Measurements from ENCODE around the gene HES2.

GRCh38 chr1:6461051-6461530 is 41.4 kb upstream of the HES2 start:
- no peak for TF ChIP-seq POLR2A (IDR thresholded peaks at IDR 0.05; ENCODE audit: low read depth, low read length)
- TF ChIP-seq POLR2AphosphoS5 (IDR thresholded peaks at IDR 0.05; ENCODE audit: low read depth, low read length): no peak
